Epithelial cell of prostate (primary cell): ENCODE results near the gene CAPN10.

Source experiments
- DNase-seq: peaks from one replicate; pipeline ENCODE4 v3.0.0-alpha.2; 2011; ENCODE audit warnings: low read depth, low spot score
- H3K27ac ChIP-seq: fragments of 450-650 bp; 2 replicates; pipeline ENCODE4 v1.5.1; 2017; ENCODE audit warnings: mild to moderate bottlenecking

Gene CAPN10

DNA sequence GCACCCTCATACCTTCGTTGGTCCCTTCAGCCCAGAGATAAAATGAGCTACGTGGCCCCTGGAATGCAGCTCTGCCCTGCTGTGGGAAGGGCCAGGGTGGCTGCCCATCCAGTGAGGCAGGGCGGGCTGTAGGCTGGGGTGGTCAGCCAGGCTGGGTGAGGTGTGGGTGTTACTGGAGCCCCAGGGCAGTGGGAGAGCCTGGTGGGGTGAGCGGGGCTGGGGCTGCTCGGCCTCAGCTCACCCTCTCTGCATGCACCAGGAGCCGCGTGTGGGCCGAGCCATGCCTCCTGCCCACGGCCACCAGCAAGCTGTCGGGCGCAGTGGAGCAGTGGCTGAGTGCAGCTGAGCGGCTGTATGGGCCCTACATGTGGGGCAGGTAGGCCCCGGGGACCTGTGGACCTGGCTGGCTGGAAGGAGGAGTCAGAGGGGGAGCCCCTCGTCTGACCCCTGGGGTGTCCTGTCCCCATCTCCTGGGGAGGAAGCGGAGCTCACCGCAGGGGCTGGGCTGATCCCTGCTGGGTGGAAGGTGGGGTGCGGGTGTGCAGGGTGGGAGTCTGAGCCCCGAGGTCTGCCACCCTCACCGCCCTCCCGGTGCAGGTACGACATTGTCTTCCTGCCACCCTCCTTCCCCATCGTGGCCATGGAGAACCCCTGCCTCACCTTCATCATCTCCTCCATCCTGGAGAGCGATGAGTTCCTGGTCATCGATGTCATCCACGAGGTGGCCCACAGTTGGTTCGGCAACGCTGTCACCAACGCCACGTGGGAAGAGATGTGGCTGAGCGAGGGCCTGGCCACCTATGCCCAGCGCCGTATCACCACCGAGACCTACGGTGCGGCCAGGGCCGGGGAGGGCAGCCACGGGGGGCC, 12.8 kb upstream of the CAPN10 start:
- DNase-seq: no peak
- no peak overlapping the region for H3K27ac ChIP-seq

DNA sequence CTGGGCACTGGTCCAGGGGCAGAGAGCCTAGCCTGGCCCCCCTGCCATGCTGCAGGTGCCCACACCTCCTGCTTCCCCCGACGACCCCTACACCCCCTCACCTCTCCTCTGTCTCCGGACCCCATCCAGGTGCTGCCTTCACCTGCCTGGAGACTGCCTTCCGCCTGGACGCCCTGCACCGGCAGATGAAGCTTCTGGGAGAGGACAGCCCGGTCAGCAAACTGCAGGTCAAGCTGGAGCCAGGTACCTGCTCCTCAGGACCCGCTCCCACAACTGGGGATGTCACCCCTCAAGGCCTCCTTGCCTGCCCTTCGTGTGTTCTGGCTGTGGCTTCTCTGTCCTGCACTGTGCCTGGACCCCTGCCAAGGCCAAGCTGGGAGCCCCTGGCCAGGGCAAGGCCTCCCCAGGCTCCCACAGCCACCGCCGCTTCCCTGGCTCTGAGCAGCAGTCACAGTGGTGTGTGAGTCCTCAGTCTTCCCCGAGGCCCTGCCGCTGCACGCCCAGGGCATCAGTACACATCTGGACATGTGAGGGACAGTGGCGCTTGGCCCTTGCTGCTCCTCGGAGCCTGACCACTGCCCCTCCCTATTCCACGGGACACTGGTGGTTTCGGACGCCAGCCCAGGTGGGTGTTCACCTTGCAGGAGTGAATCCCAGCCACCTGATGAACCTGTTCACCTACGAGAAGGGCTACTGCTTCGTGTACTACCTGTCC, 12.0 kb upstream of the CAPN10 start:
- DNase-seq: no peak
- no peak overlapping the region for H3K27ac ChIP-seq

DNA sequence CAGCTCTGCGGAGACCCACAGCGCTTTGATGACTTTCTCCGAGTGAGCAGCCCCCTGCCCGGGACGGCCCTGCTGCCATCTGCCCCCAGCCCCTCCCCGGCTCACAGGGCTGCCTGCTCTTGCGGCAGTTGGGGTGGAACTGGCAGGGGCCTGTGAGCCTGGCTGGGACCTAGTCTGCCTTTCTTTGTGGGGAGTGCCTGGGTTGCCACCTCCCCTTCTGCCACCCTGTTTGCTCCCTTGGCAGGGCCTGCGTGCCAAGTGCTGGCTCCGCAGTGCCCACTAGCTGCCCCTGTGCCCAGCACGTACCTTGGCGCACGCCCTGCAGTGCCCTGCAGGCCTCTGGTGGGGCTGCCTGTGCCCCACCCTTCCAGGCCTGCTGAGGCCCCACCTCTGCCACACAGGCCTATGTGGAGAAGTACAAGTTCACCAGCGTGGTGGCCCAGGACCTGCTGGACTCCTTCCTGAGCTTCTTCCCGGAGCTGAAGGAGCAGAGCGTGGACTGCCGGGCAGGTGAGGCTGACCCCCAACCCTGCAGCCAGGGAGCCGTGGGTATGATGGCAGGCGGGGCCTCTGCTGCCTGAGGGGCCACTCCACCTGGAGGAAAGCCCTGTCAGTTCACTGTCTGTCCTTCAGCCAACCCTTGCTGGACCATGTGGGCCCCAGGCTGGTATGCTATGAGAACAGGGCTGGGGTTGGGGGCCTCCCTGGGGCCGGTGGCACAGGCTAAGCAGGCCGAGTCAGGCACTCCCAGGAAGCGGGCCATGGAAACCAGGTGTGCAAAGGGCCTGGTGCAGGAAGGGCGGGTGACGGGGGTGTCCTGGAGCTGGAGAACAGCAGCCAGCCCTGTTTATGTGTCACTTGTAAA, 11.2 kb upstream of the CAPN10 start:
- H3K27ac ChIP-seq: no peak overlapping the region
- DNase-seq: no peak

DNA sequence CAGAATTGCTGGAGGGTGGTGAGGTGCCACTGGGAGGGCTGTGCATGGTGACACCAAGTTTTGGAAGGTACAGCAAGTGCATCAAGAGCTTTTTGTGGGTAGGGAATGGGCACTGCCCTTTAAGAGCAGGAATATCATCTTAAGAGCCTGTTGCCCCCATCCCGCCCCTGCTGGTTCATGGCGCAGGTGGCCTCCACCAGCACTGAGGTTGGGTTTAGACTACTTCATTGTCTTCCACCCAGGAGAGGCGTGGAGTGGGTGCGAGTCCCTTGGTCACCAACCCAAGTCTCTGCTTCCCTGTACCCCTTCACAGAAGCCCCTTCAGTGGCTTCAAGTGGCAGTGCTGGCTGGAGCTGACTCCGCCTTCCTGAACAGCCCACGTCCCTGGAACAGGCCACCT, 10.5 kb upstream of the CAPN10 start:
- no peak for DNase-seq
- no peak overlapping the region for H3K27ac ChIP-seq

DNA sequence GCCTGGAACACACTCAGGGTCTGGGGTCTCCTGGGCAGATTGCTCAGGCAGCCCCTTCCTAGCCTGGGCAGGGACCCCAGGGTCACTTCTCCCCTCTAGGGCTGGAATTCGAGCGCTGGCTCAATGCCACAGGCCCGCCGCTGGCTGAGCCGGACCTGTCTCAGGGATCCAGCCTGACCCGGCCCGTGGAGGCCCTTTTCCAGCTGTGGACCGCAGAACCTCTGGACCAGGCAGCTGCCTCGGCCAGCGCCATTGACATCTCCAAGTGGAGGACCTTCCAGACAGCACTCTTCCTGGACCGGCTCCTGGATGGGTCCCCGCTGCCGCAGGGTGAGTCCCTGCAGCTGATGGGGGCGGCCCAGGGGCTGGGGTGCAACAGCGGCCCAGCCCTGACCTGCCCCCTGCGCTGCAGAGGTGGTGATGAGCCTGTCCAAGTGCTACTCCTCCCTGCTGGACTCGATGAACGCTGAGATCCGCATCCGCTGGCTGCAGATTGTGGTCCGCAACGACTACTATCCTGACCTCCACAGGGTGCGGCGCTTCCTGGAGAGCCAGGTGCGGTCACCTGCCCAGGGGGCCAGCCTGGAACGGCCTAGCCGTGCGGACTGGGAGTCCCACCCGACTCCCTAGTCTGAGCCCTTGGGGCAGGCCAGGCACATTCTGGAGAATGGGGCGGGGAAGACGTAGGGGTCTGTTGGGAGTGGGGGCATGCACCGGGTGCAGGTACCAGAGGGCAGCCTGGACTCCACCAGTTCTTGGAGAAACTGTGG, 9.9 kb upstream of the CAPN10 start:
- H3K27ac ChIP-seq: no peak overlapping the region
- no peak for DNase-seq

DNA sequence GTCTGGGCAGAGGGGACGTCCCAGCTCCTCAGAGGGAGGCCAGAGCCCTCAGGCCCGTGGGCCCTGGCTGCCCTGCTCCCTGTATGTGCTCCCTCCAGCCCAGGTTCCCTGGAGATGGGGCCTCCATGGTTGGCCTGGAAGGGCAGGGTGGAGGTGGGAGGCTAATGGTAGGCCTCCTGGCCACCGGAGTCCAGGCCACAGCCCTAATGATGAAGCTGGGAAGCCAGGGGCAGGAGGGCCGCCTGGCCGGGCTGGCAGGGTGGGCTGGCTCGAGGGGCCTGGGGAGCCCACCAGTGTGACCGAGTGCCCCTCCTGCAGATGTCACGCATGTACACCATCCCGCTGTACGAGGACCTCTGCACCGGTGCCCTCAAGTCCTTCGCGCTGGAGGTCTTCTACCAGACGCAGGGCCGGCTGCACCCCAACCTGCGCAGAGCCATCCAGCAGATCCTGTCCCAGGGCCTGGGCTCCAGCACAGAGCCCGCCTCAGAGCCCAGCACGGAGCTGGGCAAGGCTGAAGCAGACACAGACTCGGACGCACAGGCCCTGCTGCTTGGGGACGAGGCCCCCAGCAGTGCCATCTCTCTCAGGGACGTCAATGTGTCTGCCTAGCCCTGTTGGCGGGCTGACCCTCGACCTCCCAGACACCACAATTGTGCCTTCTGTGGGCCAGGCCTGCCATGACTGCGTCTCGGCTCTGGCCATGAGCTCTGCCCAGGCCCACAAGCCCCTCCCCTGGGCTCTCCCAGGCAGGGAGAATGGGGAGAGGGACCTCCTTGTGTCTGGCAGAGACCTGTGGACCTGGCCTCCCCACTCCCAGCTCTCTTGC, 9.0 kb upstream of the CAPN10 start:
- no peak for DNase-seq
- H3K27ac ChIP-seq: no peak overlapping the region

DNA sequence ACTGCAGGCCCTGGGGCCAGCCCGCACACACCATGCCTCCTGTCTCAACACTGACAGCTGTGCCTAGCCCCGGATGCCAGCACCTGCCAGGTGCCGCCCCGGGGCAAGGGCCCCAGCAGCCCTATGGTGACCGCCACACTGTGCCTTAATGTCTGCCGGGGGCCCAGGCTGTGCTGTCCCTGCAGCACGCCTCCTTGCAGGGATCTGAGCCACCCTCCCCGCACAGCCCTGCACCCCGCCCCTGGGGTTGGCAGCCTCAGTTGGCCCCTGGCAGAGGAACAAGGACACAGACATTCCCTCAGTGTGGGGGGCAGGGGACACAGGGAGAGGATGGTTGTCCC, 8.5 kb upstream of the CAPN10 start:
- no peak overlapping the region for H3K27ac ChIP-seq
- DNase-seq: no peak

DNA sequence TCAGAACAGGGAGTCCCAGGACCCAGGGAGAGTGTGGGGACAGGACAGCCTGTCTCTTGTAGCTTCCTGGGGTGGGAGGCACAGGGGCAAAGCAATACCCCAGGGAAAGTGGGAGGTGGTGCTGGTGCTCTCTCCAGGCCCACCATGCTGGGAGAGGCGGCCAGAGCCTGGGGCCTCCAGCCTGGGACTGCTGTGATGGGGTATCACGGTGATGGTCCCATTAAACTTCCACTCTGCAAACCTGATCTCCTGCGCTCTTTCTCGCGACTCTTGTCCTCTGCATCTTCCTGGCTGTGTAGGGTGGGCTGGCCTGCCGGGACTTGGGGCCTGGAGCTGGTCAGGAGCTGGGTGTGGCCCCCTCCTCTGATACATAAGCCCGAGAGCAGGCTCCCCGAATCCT, 8.0 kb upstream of the CAPN10 start:
- no peak overlapping the region for H3K27ac ChIP-seq
- no peak for DNase-seq

DNA sequence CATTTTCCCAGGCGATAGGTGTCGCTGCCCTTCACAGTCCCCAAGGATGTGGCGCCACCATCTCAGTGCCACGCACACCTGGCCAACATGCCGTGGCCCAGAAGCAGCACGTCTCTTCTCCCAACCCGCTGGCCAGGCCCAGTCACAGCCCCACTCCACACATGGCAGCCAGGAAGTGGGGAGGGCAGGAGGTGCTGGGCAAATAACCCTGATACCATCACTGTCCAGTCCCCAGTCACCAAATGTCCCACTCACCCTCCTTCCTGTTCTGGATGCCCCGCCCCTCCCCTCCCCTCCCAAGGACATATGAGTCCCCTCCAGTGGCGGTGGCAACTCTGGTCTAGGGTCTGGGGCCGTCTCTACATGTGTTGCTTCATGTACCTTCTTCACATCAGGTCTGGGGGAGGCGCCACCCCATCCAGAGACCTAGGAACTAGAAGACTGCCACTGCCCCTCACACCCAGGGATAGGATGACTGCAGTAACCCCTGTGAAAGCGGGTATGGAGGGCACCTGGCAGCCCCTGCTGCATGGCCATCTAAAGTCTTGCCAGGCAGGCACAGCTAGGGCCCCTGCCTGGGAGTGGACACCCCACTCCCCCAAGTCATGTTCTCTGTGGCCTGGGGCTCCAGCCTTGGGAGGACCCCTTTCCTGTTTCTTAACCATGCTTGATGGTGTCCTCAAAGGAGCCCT, 7.3 kb upstream of the CAPN10 start:
- no peak for DNase-seq
- peak overlapping the region; percentile 73 for H3K27ac ChIP-seq

DNA sequence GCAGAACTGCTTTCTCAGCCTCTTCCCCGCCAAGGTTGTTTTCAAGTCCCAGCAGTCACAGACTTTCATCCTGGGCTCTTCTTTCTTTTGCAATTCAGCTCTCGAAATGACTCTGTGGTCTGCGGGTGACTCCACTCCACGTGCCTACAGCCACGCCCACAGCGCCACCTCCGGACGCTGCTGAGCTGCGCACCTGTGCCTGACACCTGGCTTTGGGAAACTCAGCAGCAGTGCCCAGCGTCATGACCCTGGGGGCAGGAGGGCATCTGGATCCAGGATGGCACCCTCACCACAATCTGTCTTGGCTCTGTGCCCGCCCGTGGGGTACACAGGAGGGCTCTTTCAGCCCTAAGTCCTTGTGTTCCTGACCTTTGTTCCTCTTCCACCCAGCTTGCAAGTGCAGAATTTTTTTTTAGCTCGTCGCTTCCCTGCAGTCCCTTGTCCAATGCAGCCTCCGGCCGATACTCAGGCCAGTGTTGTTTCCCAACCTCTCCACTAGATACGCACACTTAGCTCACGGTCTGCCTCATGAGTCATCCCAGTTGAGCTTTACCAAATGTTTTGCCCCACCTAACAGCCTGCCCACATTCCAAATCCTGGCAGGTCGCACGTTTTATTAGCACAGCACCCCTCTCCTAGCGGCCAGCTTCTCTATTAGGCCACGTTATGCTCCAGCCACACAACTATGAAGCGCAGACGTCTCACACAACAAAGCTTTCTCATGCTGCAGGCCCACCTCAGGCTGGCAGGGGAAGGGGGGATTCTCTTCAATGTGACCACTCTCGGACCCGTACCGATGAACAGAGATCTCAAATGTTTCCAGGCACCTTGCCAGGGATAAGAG, 6.5 kb upstream of the CAPN10 start:
- peak overlapping the region; percentile 73 for H3K27ac ChIP-seq

DNA sequence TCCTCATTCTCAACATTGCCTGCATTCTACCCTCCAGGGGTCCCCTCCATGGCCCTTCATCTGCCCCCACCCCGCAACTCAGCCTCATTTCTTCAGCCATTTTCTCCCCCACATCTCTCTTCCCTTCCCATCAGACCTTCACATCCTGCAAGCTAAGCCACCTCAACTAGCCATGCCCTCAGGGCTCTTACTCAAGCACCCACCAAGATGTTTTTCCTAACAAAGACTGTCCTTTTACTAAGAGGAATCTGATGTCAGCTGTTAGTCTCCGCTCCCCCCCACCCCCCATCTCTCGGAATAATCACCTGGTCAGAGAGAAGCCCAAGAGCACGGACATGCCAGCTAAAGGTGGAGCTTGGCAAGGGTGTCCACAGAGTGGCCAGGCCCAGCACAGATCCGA, 4.7 kb upstream of the CAPN10 start:
- H3K27ac ChIP-seq: no peak overlapping the region

More for the DNA sequence above, 6.5 kb upstream of the CAPN10 start:
- peak; percentile 66 for DNase-seq

DNA sequence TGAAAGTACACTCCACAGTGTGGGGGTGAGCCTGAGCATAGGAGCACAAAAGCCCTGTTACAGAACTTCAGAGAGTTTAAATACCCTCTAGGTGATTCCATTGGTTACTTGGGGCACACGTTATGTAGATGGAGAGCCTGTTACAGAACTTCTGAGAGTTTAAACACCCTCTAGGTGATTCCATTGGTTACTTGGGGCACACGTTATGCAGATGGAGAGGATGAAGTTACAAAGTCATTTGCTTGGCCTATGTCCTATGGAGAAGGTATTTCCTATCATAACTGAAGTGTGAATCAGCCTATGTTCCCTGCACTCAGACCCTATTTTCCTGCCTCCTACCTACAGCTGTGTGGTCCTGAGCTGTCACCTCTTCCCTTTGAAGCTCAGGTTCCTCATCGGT, 3.8 kb upstream of the CAPN10 start:
- DNase-seq: no peak
- no peak overlapping the region for H3K27ac ChIP-seq

More for the DNA sequence above, 4.7 kb upstream of the CAPN10 start:
- DNase-seq: no peak

DNA sequence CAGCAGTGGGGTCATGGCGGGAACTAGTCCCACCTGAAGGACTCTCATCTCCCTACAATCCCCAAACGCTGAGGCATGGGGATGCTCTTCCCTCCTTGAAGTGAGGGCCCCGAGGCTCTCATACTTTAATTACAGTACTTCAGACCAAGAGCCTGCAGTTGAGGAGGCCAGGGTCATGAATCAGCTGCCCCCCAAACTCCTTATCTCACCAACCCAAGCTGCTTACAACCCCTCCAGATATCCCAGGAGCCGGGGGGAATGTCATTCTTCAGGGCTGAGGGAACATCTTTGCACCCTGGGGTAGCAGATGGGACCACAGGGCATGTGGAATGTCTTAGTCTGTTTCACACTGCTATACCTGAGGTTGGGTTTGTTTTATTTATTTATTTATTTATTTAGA, 2.8 kb upstream of the CAPN10 start:
- no peak overlapping the region for H3K27ac ChIP-seq

DNA sequence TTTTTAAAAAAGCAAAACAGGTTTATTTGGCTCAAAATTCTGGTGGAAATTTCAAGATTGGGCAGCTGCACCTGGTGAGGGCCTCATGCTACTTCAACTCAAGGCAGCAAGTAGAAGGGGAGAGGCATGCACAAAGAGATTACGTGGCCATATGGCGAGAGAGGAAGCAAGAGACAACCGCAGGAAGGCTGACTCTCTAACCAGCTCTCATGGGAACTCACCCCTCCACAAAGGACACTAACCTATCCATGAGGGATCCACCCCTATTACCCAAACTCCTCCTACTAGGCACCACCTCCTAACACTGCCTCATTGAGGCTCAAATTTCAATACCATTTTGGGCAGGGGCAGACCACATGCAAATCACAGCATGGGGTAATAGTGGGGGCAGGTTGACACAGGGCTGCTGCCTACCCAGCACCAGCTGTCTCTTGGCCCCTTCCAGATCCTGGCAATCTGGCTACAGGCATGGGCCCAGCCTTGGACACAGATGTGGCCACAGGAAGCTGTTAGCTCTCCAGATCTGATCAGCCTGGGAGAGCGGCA, 2.0 kb upstream of the CAPN10 start:
- DNase-seq: no peak
- H3K27ac ChIP-seq: no peak overlapping the region

More for the DNA sequence above, 2.8 kb upstream of the CAPN10 start:
- no peak for DNase-seq

DNA sequence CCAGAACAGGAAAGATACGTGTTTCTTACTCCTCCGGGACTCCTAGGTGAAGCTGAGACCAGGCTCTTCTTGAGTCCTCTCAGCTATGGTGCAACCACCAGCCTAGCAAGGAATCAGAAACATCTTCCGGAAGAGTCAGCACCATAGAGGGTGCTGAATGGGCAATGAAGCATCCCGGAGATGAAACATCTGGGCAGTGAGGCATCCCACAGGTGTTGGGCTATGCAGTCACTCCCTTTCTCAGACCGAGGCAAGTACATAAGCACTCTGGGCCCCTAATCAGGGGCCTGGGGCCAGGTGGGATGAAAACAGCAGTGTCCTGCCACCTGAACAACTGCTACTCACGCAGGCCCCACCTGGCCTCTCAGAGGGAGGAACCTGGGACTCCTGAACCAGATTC, 1.4 kb upstream of the CAPN10 start:
- DNase-seq: no peak
- H3K27ac ChIP-seq: no peak overlapping the region

DNA sequence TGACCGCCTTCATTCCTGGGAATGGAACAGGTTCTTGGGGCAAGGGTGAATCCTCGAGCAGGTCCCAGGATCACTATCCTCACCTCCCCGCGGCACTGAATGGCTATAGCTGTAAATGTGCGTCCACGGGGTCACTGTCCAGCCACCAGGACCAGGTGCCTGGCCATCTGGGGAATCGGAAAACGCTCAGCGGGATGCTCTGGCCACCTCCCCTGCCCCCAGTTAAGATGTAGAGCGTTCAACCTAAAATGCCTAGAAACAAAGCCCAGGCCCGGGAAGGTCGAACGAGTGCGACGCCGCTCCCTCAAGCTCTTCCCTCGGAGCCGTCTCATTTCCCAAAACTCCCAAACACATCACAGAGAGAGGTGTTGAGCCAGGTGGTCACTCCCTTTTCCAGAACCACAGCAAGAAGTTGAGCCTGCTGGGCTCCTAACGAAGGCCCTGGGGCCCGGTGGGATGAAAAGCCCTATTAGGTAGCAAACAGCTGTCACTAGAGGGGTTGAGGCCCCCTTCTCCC, 795 bp upstream of the CAPN10 start:
- DNase-seq: no peak
- H3K27ac ChIP-seq: peak overlapping the region; percentile 73
